GM18909 (cell line): ENCODE measurements around the gene ABHD13.

Source experiments
- ATAC-seq: cut with Tn5 transposase; IDR thresholded peaks from one replicate; pipeline ENCODE4 v1.9.1; 2021; ENCODE audit warnings: mild to moderate bottlenecking; ENCODE audit not compliant: unreplicated experiment, poor library complexity

Gene ABHD13

GRCh38 chr13:108278466-108278865 lies 60.3 kb downstream of the ABHD13 start:
- no peak for ATAC-seq

GRCh38 chr13:108281901-108282300 lies 63.7 kb downstream of the ABHD13 start:
- ATAC-seq = no peak

- no peak for ATAC-seq
Measured at GRCh38 chr13:108283110-108283509, 64.9 kb downstream of the ABHD13 start.
